SK-N-SH (cell line): ENCODE data around the gene STC2. TPM values are rescaled to one million over a fixed set of nuclear protein-coding genes. Genes with fewer than 3 reads are reported as not detected.

ENCODE experiments used
- CTCF ChIA-PET: fragments of 300-600, 350-600 bp; formaldehyde crosslinking; extraction: SDS; loops from one replicate; lab custom pipeline; 2021; lab: Yijun Ruan, JAX
- POLR2A ChIA-PET: fragments of 350-600 bp; sonication (Branson Sonifier 250); formaldehyde crosslinking; extraction: SDS; loops from one replicate; lab custom pipeline; 2020; ENCODE audit warnings: antibody characterized with exemption, inconsistent platforms; lab: Yijun Ruan, JAX
- DNase-seq: peaks from one replicate; pipeline ENCODE4 v3.0.0; 2012
- H2AFZ ChIP-seq: fragments of 200-600 bp; sonication (generic); 2 replicates; pipeline ENCODE4 v1.8.1; 2016; ENCODE audit warnings: antibody characterized with exemption, mild to moderate bottlenecking, low read depth
- H3F3A ChIP-seq: fragments of 200-600 bp; sonication (generic); replicated peaks from 2 replicates; pipeline ENCODE3; 2016; ENCODE audit warnings: antibody characterized with exemption, mild to moderate bottlenecking; ENCODE audit not compliant: insufficient read depth
- H3K27ac ChIP-seq, 2 experiments: fragments of 200-500 bp in 1 of 2; fragments of 200-600 bp in 1 of 2; sonication (Bioruptor generic) in 1 of 2; sonication (generic), shearing (Covaris generic) in 1 of 2; 2 replicates each; pipeline versions ENCODE4 v1.5.1 to v1.6.1; 2014 to 2016; ENCODE audit warnings: low read depth in 2 of 2, inconsistent platforms in 1 of 2, low read length in 1 of 2, mild to moderate bottlenecking in 1 of 2, mixed read lengths in 1 of 2
- H3K27me3 ChIP-seq: fragments of 200-600 bp; sonication (generic), shearing (Covaris generic); 2 replicates; pipeline ENCODE4 v1.6.1; 2016; ENCODE audit warnings: mixed run types; ENCODE audit not compliant: insufficient read depth
- H3K36me3 ChIP-seq, 2 experiments: fragments of 200-500 bp in 1 of 2; fragments of 200-600 bp in 1 of 2; sonication (Bioruptor generic) in 1 of 2; sonication (generic) in 1 of 2; replicated peaks in 1 of 2; 2 replicates each; pipeline versions ENCODE3 to v1.5.1; 2014 to 2016; ENCODE audit warnings: low read length in 1 of 2, mild to moderate bottlenecking in 1 of 2; ENCODE audit not compliant: insufficient read depth in 2 of 2, control insufficient read depth in 1 of 2
- H3K4me1 ChIP-seq, 2 experiments: fragments of 200-500 bp in 1 of 2; fragments of 200-600 bp in 1 of 2; sonication (Bioruptor generic) in 1 of 2; sonication (generic), shearing (Covaris generic) in 1 of 2; 2 replicates each; pipeline versions ENCODE4 v1.5.1 to v1.6.1; 2014 to 2016; ENCODE audit warnings: low read depth in 1 of 2, low read length in 1 of 2, mixed run types in 1 of 2; ENCODE audit not compliant: insufficient read depth in 2 of 2, control insufficient read depth in 1 of 2
- H3K4me2 ChIP-seq: fragments of 200-600 bp; sonication (generic), shearing (Covaris generic); 2 replicates; pipeline ENCODE4 v1.6.1; 2017; ENCODE audit warnings: mixed run types
- H3K4me3 ChIP-seq, 2 experiments: fragments of 200-500 bp in 1 of 2; fragments of 200-600 bp in 1 of 2; sonication (Bioruptor generic) in 1 of 2; sonication (generic), shearing (Covaris generic) in 1 of 2; 2 replicates each; pipeline versions ENCODE4 v1.5.1 to v1.8.1; 2014 to 2016; ENCODE audit warnings: low read depth in 2 of 2, inconsistent platforms in 1 of 2, low read length in 1 of 2, mild to moderate bottlenecking in 1 of 2, mixed read lengths in 1 of 2, moderate library complexity in 1 of 2
- H3K79me2 ChIP-seq: fragments of 200-600 bp; sonication (generic); 2 replicates; pipeline ENCODE4 v1.8.1; 2017; ENCODE audit warnings: mild to moderate bottlenecking; ENCODE audit not compliant: insufficient read depth
- H3K9ac ChIP-seq: fragments of 200-600 bp; sonication (generic); 2 replicates; pipeline ENCODE4 v1.6.1; 2017; ENCODE audit warnings: mixed run types
- H3K9me2 ChIP-seq: fragments of 200-600 bp; sonication (generic); 2 replicates; pipeline ENCODE4 v1.6.1; 2017; ENCODE audit warnings: mixed run types
- H3K9me3 ChIP-seq: fragments of 200-600 bp; sonication (generic); 2 replicates; pipeline ENCODE4 v1.6.1; 2017; ENCODE audit warnings: mixed run types, mild to moderate bottlenecking, moderate library complexity
- H4K20me1 ChIP-seq: fragments of 200-600 bp; sonication (generic); 2 replicates; pipeline ENCODE4 v1.6.1; 2017; ENCODE audit warnings: mild to moderate bottlenecking, mixed run types; ENCODE audit not compliant: insufficient read depth
- CHD2 ChIP-seq: fragments of 150-350 bp; IDR thresholded peaks from 2 replicates; pipeline ENCODE4 v1.6.1; 2018; ENCODE audit warnings: low read length; ENCODE audit not compliant: partially characterized antibody
- ELF1 ChIP-seq: IDR thresholded peaks from 2 replicates; pipeline ENCODE4 v1.4.0; 2012
- NFIC ChIP-seq: IDR thresholded peaks from 2 replicates; pipeline ENCODE4 v1.4.0; 2012; ENCODE audit warnings: borderline replicate concordance
- RAD21 ChIP-seq: IDR thresholded peaks from 2 replicates; pipeline ENCODE4 v1.6.1; 2012; ENCODE audit warnings: mild to moderate bottlenecking, low read length
- RCOR1 ChIP-seq: fragments of 150-350 bp; IDR thresholded peaks from 2 replicates; pipeline ENCODE4 v1.6.1; 2017; ENCODE audit warnings: antibody characterized with exemption, low read length
- RFX5 ChIP-seq: IDR thresholded peaks from 2 replicates; pipeline ENCODE4 v1.6.1; 2012; ENCODE audit warnings: mild to moderate bottlenecking, improper control_type of control experiment, low read length
- RXRA ChIP-seq: IDR thresholded peaks from 2 replicates; pipeline ENCODE4 v1.4.0; 2012; ENCODE audit warnings: low read depth, mild to moderate bottlenecking, borderline replicate concordance
- SMC3 ChIP-seq: IDR thresholded peaks from 2 replicates; pipeline ENCODE4 v1.6.1; 2012; ENCODE audit warnings: low read depth, low read length, improper control_type of control experiment
- TAF1 ChIP-seq: IDR thresholded peaks from 2 replicates; pipeline ENCODE4 v1.6.1; 2012; ENCODE audit warnings: low read depth, mild to moderate bottlenecking, low read length, moderate library complexity, borderline replicate concordance
- TEAD4 ChIP-seq: IDR thresholded peaks from 2 replicates; pipeline ENCODE4 v1.4.0; 2012; ENCODE audit warnings: mild to moderate bottlenecking, borderline replicate concordance; ENCODE audit not compliant: insufficient read depth
- WGBS: methylation state at CpG from one replicate; pipeline ENCODE4 v1.1.6; 2017; ENCODE audit warnings: low lambda C conversion rate; 5-methylcytosine and 5-hydroxymethylcytosine counted together
- polyA plus RNA-seq, 3 experiments: library from polyadenylated mRNA; depleted of rRNA; stranded (reverse); fragments of >200 nt; gene quantifications; 2 replicates each; pipeline ENCODE4 v1.2.3, GENCODE V29; 2012
- TF ChIP-seq, protein P1 (sequence below): IDR thresholded peaks from 2 replicates; pipeline ENCODE4 v1.4.0; 2012; ENCODE audit warnings: low read depth

STC2 gene
- polyA plus RNA-seq, 1 of the 3 experiments (the other 2 are of a cell fraction), result 5.9 TPM

DNA sequence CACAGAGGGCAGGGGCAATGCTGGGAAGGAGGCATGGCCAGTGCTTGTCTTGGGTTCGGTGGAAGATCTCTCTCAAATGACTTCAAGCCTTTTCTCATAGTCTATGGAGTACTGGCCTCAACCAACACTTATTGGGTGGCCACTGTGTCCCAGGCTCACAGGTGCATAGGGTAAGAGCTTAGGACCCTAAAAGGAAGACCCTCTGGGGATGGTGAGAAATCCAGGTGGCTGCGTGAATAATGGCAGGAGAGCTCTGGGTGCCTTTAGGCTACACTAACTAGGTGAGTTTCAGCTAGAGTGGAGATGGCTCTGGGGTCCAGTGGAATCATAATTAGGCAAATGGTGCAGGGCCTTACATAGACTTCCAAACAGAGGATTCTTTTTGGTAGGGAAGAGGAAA, 9.9 kb downstream of the STC2 start:
- Histone ChIP-seq H3K79me2 (no peaks in the 10 kb centered on the region), H3K4me2 (no peak overlapping the region), H3K27ac (no peak overlapping the region), H3F3A (peaks cover 23% of the 10 kb centered on the region), H3K9ac (no peak overlapping the region), H2AFZ (no peak overlapping the region), H3K4me3 (no peak overlapping the region), H3K9me3 (no peaks in the 10 kb centered on the region), H3K9me2 (no peaks in the 10 kb centered on the region), H3K36me3 (peaks cover 0 to 6% of the 10 kb centered on the region in 2 experiments), H3K27me3 (no peaks in the 10 kb centered on the region), H3K4me1 (peaks cover 7 to 34% of the 10 kb centered on the region in 2 experiments; a peak in 3 of 4 replicates), H4K20me1 (no peaks in the 10 kb centered on the region)
- TF ChIP-seq RXRA (no peak), SMC3 (no peak), ELF1 (no peak), RCOR1 (no peak), NFIC (no peak), RFX5 (no peak), RAD21 (no peak), TEAD4 (no peak), CHD2 (no peak), TAF1 (no peak)
- TF ChIP-seq, protein P1, sequence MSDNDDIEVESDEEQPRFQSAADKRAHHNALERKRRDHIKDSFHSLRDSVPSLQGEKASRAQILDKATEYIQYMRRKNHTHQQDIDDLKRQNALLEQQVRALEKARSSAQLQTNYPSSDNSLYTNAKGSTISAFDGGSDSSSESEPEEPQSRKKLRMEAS, result no peak
- 65% methylated on average over 2 of the region's 2 CpGs for WGBS
- ChIA-PET CTCF (interaction anchor here (1.0 to 10.2 kb wide), 3 partner anchors 11 to 24 kb away, joined by 3 to 105 read pairs (median 13); partner anchors contain the start of gene STC2), POLR2A (interaction anchor here (1.4 kb wide), 1 partner anchor 10 kb away, joined by 5 read pairs; the partner anchor contains the start of gene STC2)
- DNase-seq, result no peak

DNA sequence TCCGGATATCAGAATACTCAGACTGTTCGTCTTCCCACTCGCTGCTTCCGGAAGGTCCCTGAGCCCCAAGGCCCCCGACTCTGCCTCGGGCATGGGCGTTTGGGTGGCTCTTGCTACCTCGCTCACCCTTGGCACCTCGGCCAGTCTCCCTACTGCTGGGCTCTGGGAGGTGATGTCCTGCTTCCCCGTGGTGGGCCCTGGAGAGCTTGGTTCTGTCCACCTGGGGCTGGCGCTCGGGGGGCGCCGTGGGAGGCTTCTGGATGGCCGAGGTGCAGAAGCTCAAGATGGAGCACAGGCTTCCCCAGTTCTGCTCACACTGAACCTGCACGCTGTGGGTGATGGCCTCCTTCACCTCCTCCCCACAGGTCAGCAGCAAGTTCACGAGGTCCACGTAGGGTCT, 10.4 kb downstream of the STC2 start:
- H3K79me2 ChIP-seq, result no peaks in the 10 kb centered on the region
- no peak overlapping the region for H3K9ac ChIP-seq
- H3K9me2 ChIP-seq, result no peaks in the 10 kb centered on the region
- POLR2A ChIA-PET, result interaction anchor here (1.4 to 4.1 kb wide), 2 partner anchors 11 kb away, joined by 5 to 40 read pairs; partner anchors contain the start of gene STC2
- H3K9me3 ChIP-seq, result no peaks in the 10 kb centered on the region
- H3K27me3 ChIP-seq, result no peaks in the 10 kb centered on the region
- CTCF ChIA-PET, result interaction anchor here (1.0 to 10.2 kb wide), 3 partner anchors 11 to 23 kb away, joined by 3 to 105 read pairs (median 13); partner anchors contain the start of gene STC2
- TF ChIP-seq, protein P1, result no peak
- DNase-seq, result no peak
- peaks cover 7 to 30% of the 10 kb centered on the region in 2 experiments; a peak in 3 of 4 replicates for H3K4me1 ChIP-seq
- no peaks in the 10 kb centered on the region for H4K20me1 ChIP-seq
- 94% methylated on average over 10 of the region's 18 CpGs for WGBS
- H3K4me2 ChIP-seq, result no peak overlapping the region
- H3K27ac ChIP-seq, result no peak overlapping the region
- peaks cover 0 to 2% of the 10 kb centered on the region in 2 experiments for H3K36me3 ChIP-seq
- H3F3A ChIP-seq, result peaks cover 23% of the 10 kb centered on the region
- no peak overlapping the region for H2AFZ ChIP-seq
- no peak overlapping the region for H3K4me3 ChIP-seq
